BLaER1 treated with 17β-estradiol and CSF1 and Interleukin-3, amounts not matched to agents 10 nM and 100 nM (cell line): ENCODE measurements around the gene ZNFX1.
A peak's percentile ranks its signal among the peaks of the same experiment; 100 is the strongest.

Source experiments
- H3K27ac ChIP-seq, 11 experiments: shearing (Covaris generic); formaldehyde crosslinking; 2 replicates each; pipeline ENCODE4 v1.8.1; 2022
- H3K27me3 ChIP-seq, 11 experiments: shearing (Covaris generic); formaldehyde crosslinking; 2 replicates each; pipeline ENCODE4 v1.8.1; 2022
- H3K36me3 ChIP-seq, 11 experiments: shearing (Covaris generic); formaldehyde crosslinking; 2 replicates each; pipeline ENCODE4 v1.8.1; 2022
- H3K4me1 ChIP-seq, 10 experiments: shearing (Covaris generic); formaldehyde crosslinking; 2 replicates each; pipeline ENCODE4 v1.8.1; 2022
- H3K4me2 ChIP-seq, 11 experiments: shearing (Covaris generic); formaldehyde crosslinking; 2 replicates each; pipeline ENCODE4 v1.8.1; 2022
- H3K4me3 ChIP-seq, 10 experiments: shearing (Covaris generic); formaldehyde crosslinking; 2 replicates each; pipeline ENCODE4 v1.8.1; 2022
- H3K9ac ChIP-seq, 11 experiments: shearing (Covaris generic); formaldehyde crosslinking; 2 replicates each; pipeline ENCODE4 v1.8.1; 2022
- H3K9me3 ChIP-seq, 11 experiments: shearing (Covaris generic); formaldehyde crosslinking; replicated peaks in 1 of 11; 2 replicates each; pipeline ENCODE4 v1.8.1; 2022
- H4K20me1 ChIP-seq, 11 experiments: shearing (Covaris generic); formaldehyde crosslinking; 2 replicates each; pipeline ENCODE4 v1.8.1; 2022
- Cebpa-rat ChIP-seq, 11 experiments: shearing (Covaris generic); IDR thresholded peaks; 2 replicates each; pipeline ENCODE4 v1.8.1; 2022

Gene ZNFX1

DNA sequence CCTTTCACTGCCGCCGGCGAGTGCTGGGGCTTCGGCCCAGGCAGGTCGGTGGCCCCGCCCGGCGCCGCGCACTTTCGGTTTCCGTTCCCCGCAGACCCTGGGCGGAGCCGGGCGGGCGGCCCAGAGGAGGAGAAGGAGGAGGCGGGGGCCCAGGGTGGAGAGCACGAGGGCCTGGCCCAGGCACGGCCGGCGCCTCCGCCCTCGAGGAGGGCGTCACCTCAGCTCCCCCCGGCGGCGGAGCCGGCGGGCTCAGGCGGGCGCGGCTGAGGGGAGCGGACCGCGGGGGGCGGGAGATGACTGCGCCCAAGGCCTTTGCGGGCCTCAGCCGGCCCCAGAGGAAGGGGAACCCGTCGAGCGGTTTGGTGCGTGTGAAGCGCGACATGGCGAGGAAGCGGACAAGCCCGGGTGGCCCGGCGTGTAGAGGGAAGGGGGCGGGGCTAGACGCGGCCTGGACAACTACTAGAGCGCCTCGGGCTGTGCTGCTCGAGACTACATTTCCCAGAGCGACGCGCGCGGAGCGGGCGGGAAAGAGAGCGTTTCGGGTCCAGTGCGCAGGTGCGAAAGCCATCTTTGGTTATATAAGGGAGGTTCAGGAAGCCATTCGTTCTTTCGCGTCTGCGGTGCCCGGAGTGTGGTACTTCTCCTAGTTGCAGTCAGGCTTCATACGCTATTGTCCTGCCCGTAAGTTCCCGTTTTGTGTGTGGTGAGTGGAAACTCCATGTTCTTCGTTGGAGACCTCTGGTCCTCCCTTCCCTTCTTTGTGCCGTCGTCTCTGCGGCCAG lies at the start of gene ZNFX1:
Gene ZNFX1 (minus strand): TSS at position 22 of the 782 bp plus-strand sequence. CDS start 2,218 bp downstream, outside the sequence.
- H4K20me1 ChIP-seq, result peaks cover 64 to 87% (median 76%) of the 10 kb centered on the region in 11 experiments

GRCh38 chr20:49326026-49326425 lies 48.2 kb upstream of the ZNFX1 start:
- Histone ChIP-seq H3K27me3 (no peaks in the 10 kb centered on the region), H3K9ac (no peak overlapping the region), H3K36me3 (no peaks in the 10 kb centered on the region), H3K9me3 (no peaks in the 10 kb centered on the region), H4K20me1 (no peaks in the 10 kb centered on the region; a peak in 1 of 22 replicates), H3K27ac (no peak overlapping the region), H3K4me1 (peaks cover 16 to 36% (median 24%) of the 10 kb centered on the region in 10 experiments), H3K4me3 (no peak overlapping the region), H3K4me2 (0 out of 22 replicates have a peak overlapping the region, but pooled peaks of 2 of the 11 experiments have one; percentile 70 to 86)
- no peak for TF ChIP-seq Cebpa-rat (IDR thresholded peaks at IDR 0.05)

More for the DNA sequence above, at the start of gene ZNFX1:
- no peak for TF ChIP-seq Cebpa-rat (IDR thresholded peaks at IDR 0.05)
- H3K36me3 ChIP-seq, result peaks cover 64 to 73% (median 68%) of the 10 kb centered on the region in 11 experiments
- peak within 1 kb of the TSS; percentile 91 to 99 (median 97) for H3K27ac ChIP-seq
- H3K9ac ChIP-seq, result peak within 1 kb of the TSS; percentile 93 to 100 (median 97)
- peak within 1 kb of the TSS; percentile 84 to 96 (median 91) for H3K4me2 ChIP-seq
- peaks cover 36 to 62% (median 44%) of the 10 kb centered on the region in 10 experiments for H3K4me1 ChIP-seq
- no peaks in the 10 kb centered on the region for H3K27me3 ChIP-seq
- H3K9me3 ChIP-seq, result peaks cover 41 to 43% (median 42%) of the 10 kb centered on the region in 11 experiments
- H3K4me3 ChIP-seq, result peak within 1 kb of the TSS; percentile 76 to 98 (median 90)

- Histone ChIP-seq H4K20me1 (no peaks in the 10 kb centered on the region; a peak in 1 of 22 replicates), H3K4me1 (peaks cover 16 to 39% (median 24%) of the 10 kb centered on the region in 10 experiments), H3K9ac (peak overlapping the region in 10 of 11 experiments; percentile 16 to 74 (median 60); a peak in 17 of 22 replicates), H3K27ac (peak overlapping the region in 10 of 11 experiments; percentile 48 to 87 (median 80); a peak in 20 of 22 replicates), H3K9me3 (no peaks in the 10 kb centered on the region), H3K4me3 (no peak overlapping the region), H3K36me3 (no peaks in the 10 kb centered on the region), H3K27me3 (peaks cover 4 to 13% (median 7%) of the 10 kb centered on the region in 11 experiments), H3K4me2 (peak overlapping the region; percentile 39 to 86 (median 63); a peak in 21 of 22 replicates)
- TF ChIP-seq Cebpa-rat (IDR thresholded peaks at IDR 0.05), result no peak
Measured at GRCh38 chr20:49324306-49324705, 46.4 kb upstream of the ZNFX1 start.

DNA sequence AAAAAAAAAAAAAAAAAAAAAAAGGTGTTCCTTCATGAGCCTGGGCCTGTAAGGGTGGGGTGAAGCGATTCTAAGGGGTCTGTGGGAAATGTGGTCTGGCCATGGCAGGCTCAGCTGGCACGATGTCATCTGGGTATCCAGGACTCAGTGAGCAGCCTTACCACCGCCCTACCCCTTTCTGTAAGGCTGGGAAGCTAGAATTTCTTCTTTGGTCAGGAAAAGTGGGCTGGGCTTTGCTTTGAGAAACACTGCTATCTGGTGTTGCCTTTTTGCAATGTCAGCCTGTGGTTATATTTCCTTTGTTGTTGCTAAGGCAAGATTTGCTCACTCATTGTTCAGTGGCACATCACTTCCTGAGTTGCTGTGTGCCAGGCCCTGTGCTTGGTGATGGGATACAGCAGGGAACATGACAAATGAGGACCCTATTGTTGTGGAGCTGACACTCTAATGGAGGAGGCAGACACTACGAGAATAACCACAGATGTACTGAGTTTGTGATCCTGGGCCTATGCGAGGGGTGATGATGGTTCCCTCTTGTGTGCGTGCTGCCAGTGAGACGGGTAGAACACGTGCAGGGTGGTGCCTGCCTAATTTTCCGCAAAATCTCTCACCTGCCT lies 45.9 kb upstream of the ZNFX1 start:
- peak overlapping the region; percentile 39 to 86 (median 63); a peak in 21 of 22 replicates for H3K4me2 ChIP-seq
- H3K4me1 ChIP-seq, result peaks cover 16 to 39% (median 24%) of the 10 kb centered on the region in 10 experiments
- H3K36me3 ChIP-seq, result no peaks in the 10 kb centered on the region
- H3K27me3 ChIP-seq, result peaks cover 10 to 18% (median 12%) of the 10 kb centered on the region in 11 experiments
- no peaks in the 10 kb centered on the region for H4K20me1 ChIP-seq
- H3K9me3 ChIP-seq, result no peaks in the 10 kb centered on the region; a peak in 1 of 22 replicates
- peak overlapping the region in 10 of 11 experiments; percentile 16 to 74 (median 60); a peak in 18 of 22 replicates for H3K9ac ChIP-seq
- peak overlapping the region in 10 of 11 experiments; percentile 48 to 87 (median 80); a peak in 20 of 22 replicates for H3K27ac ChIP-seq
- TF ChIP-seq Cebpa-rat (IDR thresholded peaks at IDR 0.05), result peak in 5 of 11 experiments; percentile 15 to 75 (median 52); a peak in 6 of 22 replicates
- H3K4me3 ChIP-seq, result no peak overlapping the region

GRCh38 chr20:49320460-49320859 lies 42.6 kb upstream of the ZNFX1 start:
- H3K27me3 ChIP-seq, result peaks cover 17 to 29% (median 22%) of the 10 kb centered on the region in 11 experiments
- H3K4me2 ChIP-seq, result no peak overlapping the region
- peaks cover 0 to 9% (median 0%) of the 10 kb centered on the region in 11 experiments; a peak in 4 of 22 replicates for H3K9me3 ChIP-seq
- H3K36me3 ChIP-seq, result no peaks in the 10 kb centered on the region
- H3K27ac ChIP-seq, result no peak overlapping the region
- no peak for TF ChIP-seq Cebpa-rat (IDR thresholded peaks at IDR 0.05)
- peaks cover 16 to 38% (median 24%) of the 10 kb centered on the region in 10 experiments for H3K4me1 ChIP-seq
- no peak overlapping the region for H3K4me3 ChIP-seq
- H3K9ac ChIP-seq, result no peak overlapping the region
- no peaks in the 10 kb centered on the region for H4K20me1 ChIP-seq

DNA sequence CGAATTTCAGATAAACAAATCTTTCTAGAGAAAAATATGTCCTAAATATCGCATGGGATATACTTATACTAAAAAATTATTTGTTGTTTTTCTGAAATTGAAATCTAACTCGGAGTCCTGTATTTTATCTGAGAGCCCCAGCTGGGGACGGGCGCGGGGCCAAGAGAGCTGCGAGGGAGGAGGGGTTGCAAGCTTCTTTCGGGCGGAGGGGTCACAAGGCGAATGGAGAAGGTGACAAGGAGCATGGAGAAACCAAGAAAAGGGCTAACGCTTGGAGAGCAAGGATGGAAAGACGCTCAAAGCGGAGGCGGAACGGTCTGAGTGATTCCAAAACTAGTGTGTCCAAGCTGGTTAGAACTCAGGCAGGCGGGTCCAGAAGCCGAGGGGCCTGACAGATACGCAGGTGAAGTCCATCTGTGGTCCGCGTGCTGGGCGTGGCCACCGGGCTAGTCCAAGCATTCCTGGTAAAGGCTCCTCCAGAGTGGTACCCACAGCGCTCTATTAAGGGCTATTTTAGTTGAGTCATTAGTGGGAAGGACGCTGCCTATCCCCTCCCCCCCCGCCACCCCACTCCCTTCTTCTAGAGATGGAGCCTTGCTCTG lies 41.5 kb upstream of the ZNFX1 start:
- H3K36me3 ChIP-seq, result no peaks in the 10 kb centered on the region
- no peak overlapping the region for H3K4me3 ChIP-seq
- H3K4me1 ChIP-seq, result peaks cover 12 to 26% (median 18%) of the 10 kb centered on the region in 10 experiments
- peak overlapping the region in 4 of 11 experiments; percentile 15 to 41 (median 20); a peak in 1 of 22 replicates for H3K4me2 ChIP-seq
- peaks cover 0 to 9% (median 0%) of the 10 kb centered on the region in 11 experiments; a peak in 4 of 22 replicates for H3K9me3 ChIP-seq
- no peak overlapping the region for H3K9ac ChIP-seq
- no peaks in the 10 kb centered on the region for H4K20me1 ChIP-seq
- no peak for TF ChIP-seq Cebpa-rat (IDR thresholded peaks at IDR 0.05)
- H3K27ac ChIP-seq, result no peak overlapping the region
- peaks cover 17 to 29% (median 22%) of the 10 kb centered on the region in 11 experiments for H3K27me3 ChIP-seq

- H4K20me1 ChIP-seq, result no peaks in the 10 kb centered on the region
- H3K4me2 ChIP-seq, result peak overlapping the region in 10 of 11 experiments; percentile 15 to 41 (median 24); a peak in 9 of 22 replicates
- peaks cover 17 to 29% (median 22%) of the 10 kb centered on the region in 11 experiments for H3K27me3 ChIP-seq
- H3K4me3 ChIP-seq, result no peak overlapping the region
- H3K4me1 ChIP-seq, result peaks cover 8 to 20% (median 13%) of the 10 kb centered on the region in 10 experiments
- TF ChIP-seq Cebpa-rat (IDR thresholded peaks at IDR 0.05), result no peak
- H3K9me3 ChIP-seq, result peaks cover 0 to 9% (median 0%) of the 10 kb centered on the region in 11 experiments; a peak in 4 of 22 replicates
- H3K9ac ChIP-seq, result no peak overlapping the region
- no peaks in the 10 kb centered on the region for H3K36me3 ChIP-seq
- no peak overlapping the region for H3K27ac ChIP-seq
Measured at GRCh38 chr20:49318430-49319207, 40.8 kb upstream of the ZNFX1 start.

DNA sequence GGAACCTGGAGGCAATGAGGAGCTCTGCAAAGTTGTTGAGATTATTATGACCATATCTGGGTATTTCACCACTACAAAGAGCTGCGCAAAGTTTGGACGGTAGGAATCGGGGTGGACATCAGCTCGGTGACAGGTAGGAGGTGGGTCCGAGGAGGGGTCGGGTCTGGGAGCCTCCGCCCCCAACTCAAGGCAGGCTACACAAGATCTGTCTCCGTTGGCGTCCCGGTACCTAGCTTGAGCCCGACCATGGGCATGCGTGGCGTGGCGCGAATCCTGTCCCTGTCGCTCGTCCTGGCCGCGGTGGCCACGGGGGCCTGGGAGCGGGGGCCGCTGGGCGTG lies 40.2 kb upstream of the ZNFX1 start:
- Histone ChIP-seq H3K27ac (no peak overlapping the region), H3K4me1 (peaks cover 4 to 17% (median 11%) of the 10 kb centered on the region in 10 experiments), H3K4me3 (no peak overlapping the region), H3K27me3 (peaks cover 17 to 29% (median 22%) of the 10 kb centered on the region in 11 experiments), H3K4me2 (no peak overlapping the region), H3K9ac (no peak overlapping the region), H4K20me1 (no peaks in the 10 kb centered on the region), H3K36me3 (no peaks in the 10 kb centered on the region), H3K9me3 (peaks cover 0 to 9% (median 0%) of the 10 kb centered on the region in 11 experiments; a peak in 4 of 22 replicates)
- TF ChIP-seq Cebpa-rat (IDR thresholded peaks at IDR 0.05), result no peak
